Activated CD4-positive, alpha-beta T cell treated with anti-CD3 and anti-CD28 coated beads for 36 hours (primary cell): Measurements from ENCODE around the gene BAZ1B. TPM values are rescaled to one million over a fixed set of nuclear protein-coding genes. Genes with fewer than 3 reads are reported as not detected.
"Not testable (repeated sequence)": the region's sequence is repeated elsewhere in the genome, so short reads cannot be mapped to it uniquely, and the experiment has no call there.

Source experiments
- ATAC-seq: fragments of 200-7000 bp; cut with Tn5 transposase; one replicate; pipeline ENCODE4 v1.10.0; 2021; ENCODE audit warnings: mild to moderate bottlenecking, moderate library complexity
- CTCF ChIA-PET: fragments of 350-600 bp; sonication (Branson Sonifier 250); formaldehyde crosslinking; loops from one replicate; lab custom pipeline; 2021; ENCODE audit warnings: antibody characterized with exemption; lab: Charles Lee
- POLR2A ChIA-PET: fragments of 350-600 bp; sonication (Branson Sonifier 250); formaldehyde crosslinking; loops from one replicate; lab custom pipeline; 2021; ENCODE audit warnings: antibody characterized with exemption, inconsistent platforms; lab: Charles Lee
- DNase-seq: peaks from one replicate; pipeline ENCODE4 v3.0.0-alpha.2; 2020
- H3K27ac Mint-ChIP-seq: one replicate; pipeline ENCODE4 v1.8.0; 2021; ENCODE audit warnings: mixed read lengths
- H3K27me3 Mint-ChIP-seq: one replicate; pipeline ENCODE4 v1.8.0; 2021; ENCODE audit warnings: mixed read lengths
- H3K36me3 Mint-ChIP-seq: one replicate; pipeline ENCODE4 v1.8.0; 2021; ENCODE audit warnings: low read depth, mixed read lengths
- H3K4me1 Mint-ChIP-seq: one replicate; pipeline ENCODE4 v1.8.0; 2021; ENCODE audit warnings: mixed read lengths
- H3K4me3 Mint-ChIP-seq: one replicate; pipeline ENCODE4 v1.8.0; 2021; ENCODE audit warnings: mild to moderate bottlenecking, moderate library complexity, mixed read lengths
- H3K9me3 Mint-ChIP-seq: one replicate; pipeline ENCODE4 v1.8.0; 2021; ENCODE audit warnings: low read depth, mixed read lengths
- intact Hi-C, 2 experiments: fragments of 100-400 bp; cut with DNase I in 1 of 2; cut with micrococcal nuclease in 1 of 2; formaldehyde crosslinking; loops; one replicate each; pipeline versions ENCODE4 v1.14.2 to v1.15.1; 2022 to 2024; cut with DNase I, micrococcal nuclease
- total RNA-seq, 2 experiments: library from RNA; stranded (reverse); gene quantifications; one replicate each; pipeline ENCODE4 v1.2.3, GENCODE V29; 2021

Gene BAZ1B
- total RNA-seq, 2 experiments from 2014 or later: 90.2 to 98.6 TPM

GRCh38 chr7:73467046-73467445, 55.0 kb downstream of the BAZ1B start:
- H3K27me3 Mint-ChIP-seq, H3K4me3 Mint-ChIP-seq, H3K27ac Mint-ChIP-seq, ATAC-seq, intact Hi-C loops, H3K4me1 Mint-ChIP-seq, H3K9me3 Mint-ChIP-seq, DNase-seq, POLR2A ChIA-PET: not testable (repeated sequence)
- CTCF ChIA-PET: interaction anchor here (1.3 kb wide), 1 partner anchor 16 kb away, joined by 4 read pairs; no protein-coding TSS in a partner anchor
- H3K36me3 Mint-ChIP-seq: peaks cover 56% of the 10 kb centered on the region

GRCh38 chr7:73466112-73466511, 56.0 kb downstream of the BAZ1B start:
- ATAC-seq (no peak), DNase-seq (no peak)
- Mint-ChIP-seq H3K27me3 (no peaks in the 10 kb centered on the region), H3K4me1 (no peaks in the 10 kb centered on the region), H3K36me3 (peaks cover 57% of the 10 kb centered on the region), H3K9me3 (no peaks in the 10 kb centered on the region), H3K27ac (no peak overlapping the region), H3K4me3 (no peak overlapping the region)
- CTCF ChIA-PET: interaction anchor here (0.5 to 1.0 kb wide), 2 partner anchors 14 to 25 kb away, joined by 3 read pairs; no protein-coding TSS in a partner anchor
- POLR2A ChIA-PET: no interaction called here
- intact Hi-C loops: no loop called here

- ChIA-PET CTCF (no interaction called here), POLR2A (no interaction called here)
- ATAC-seq (no peak), DNase-seq (no peak)
- Mint-ChIP-seq H3K27me3 (no peaks in the 10 kb centered on the region), H3K4me1 (no peaks in the 10 kb centered on the region), H3K9me3 (no peaks in the 10 kb centered on the region), H3K4me3 (no peak overlapping the region), H3K27ac (no peak overlapping the region), H3K36me3 (peaks cover 51% of the 10 kb centered on the region)
- intact Hi-C loops: loop anchor here in 1 of 2 experiments (5.0 kb wide), 1 partner anchor 33 kb away; no protein-coding TSS in a partner anchor
Observed at GRCh38 chr7:73463966-73464365, 58.1 kb downstream of the BAZ1B start.

GRCh38 chr7:73463260-73463659, 58.8 kb downstream of the BAZ1B start:
- ATAC-seq: no peak
- DNase-seq: no peak
- Mint-ChIP-seq H3K27me3 (no peaks in the 10 kb centered on the region), H3K4me1 (no peaks in the 10 kb centered on the region), H3K4me3 (no peak overlapping the region), H3K9me3 (no peaks in the 10 kb centered on the region), H3K36me3 (peaks cover 48% of the 10 kb centered on the region), H3K27ac (no peak overlapping the region)
- POLR2A ChIA-PET: no interaction called here
- CTCF ChIA-PET: interaction anchor here (1.0 kb wide), 1 partner anchor 12 kb away, joined by 9 read pairs; no protein-coding TSS in a partner anchor
- intact Hi-C loops: loop anchor here in 1 of 2 experiments (5.0 kb wide), 1 partner anchor 34 kb away; no protein-coding TSS in a partner anchor

- no peak overlapping the region for H3K4me3 Mint-ChIP-seq
- intact Hi-C loops: loop anchor here in 1 of 2 experiments (5.0 kb wide), 1 partner anchor 35 kb away; no protein-coding TSS in a partner anchor
- ATAC-seq (no peak), DNase-seq (no peak)
- H3K27ac Mint-ChIP-seq: no peak overlapping the region
- H3K36me3 Mint-ChIP-seq: peaks cover 57% of the 10 kb centered on the region
- no peaks in the 10 kb centered on the region for H3K27me3 Mint-ChIP-seq
- POLR2A ChIA-PET: no interaction called here
- no peaks in the 10 kb centered on the region for H3K9me3 Mint-ChIP-seq
- H3K4me1 Mint-ChIP-seq: no peaks in the 10 kb centered on the region
- CTCF ChIA-PET: no interaction called here
Observed at GRCh38 chr7:73461782-73462285, 60.3 kb downstream of the BAZ1B start.

GRCh38 chr7:73454424-73454823, 67.7 kb downstream of the BAZ1B start:
- no peaks in the 10 kb centered on the region for H3K9me3 Mint-ChIP-seq
- H3K4me1 Mint-ChIP-seq: peaks cover 9% of the 10 kb centered on the region
- CTCF ChIA-PET: interaction anchor here (0.6 to 1.2 kb wide), 2 partner anchors 19 to 84 kb away, joined by 3 read pairs; no protein-coding TSS in a partner anchor
- peak overlapping the region; percentile 51 for H3K27ac Mint-ChIP-seq
- no peaks in the 10 kb centered on the region for H3K27me3 Mint-ChIP-seq
- peaks cover 64% of the 10 kb centered on the region for H3K36me3 Mint-ChIP-seq
- DNase-seq: no peak
- POLR2A ChIA-PET: no interaction called here
- intact Hi-C loops: loop anchor here (5.0 kb wide), 2 partner anchors 132 to 627 kb away; partner anchors contain the start of gene TYW1B (in 1 of the 2)
- H3K4me3 Mint-ChIP-seq: no peak overlapping the region
- ATAC-seq: no peak

- peaks cover 9% of the 10 kb centered on the region for H3K4me1 Mint-ChIP-seq
- no peak for DNase-seq
- peak overlapping the region; percentile 27 for H3K27ac Mint-ChIP-seq
- H3K9me3 Mint-ChIP-seq: no peaks in the 10 kb centered on the region
- CTCF ChIA-PET: interaction anchor here (0.5 to 2.9 kb wide), 6 partner anchors 24 to 1584 kb away, joined by 3 to 12 read pairs (median 3); no protein-coding TSS in a partner anchor
- ATAC-seq: no peak
- no peak overlapping the region for H3K4me3 Mint-ChIP-seq
- no peaks in the 10 kb centered on the region for H3K27me3 Mint-ChIP-seq
- POLR2A ChIA-PET: interaction anchor here (0.6 kb wide), 1 partner anchor 65 kb away, joined by 3 read pairs; no protein-coding TSS in a partner anchor
- intact Hi-C loops: loop anchor here (5.0 kb wide), 2 partner anchors 131 to 626 kb away; partner anchors contain the start of gene TYW1B (in 1 of the 2)
- peaks cover 69% of the 10 kb centered on the region for H3K36me3 Mint-ChIP-seq
Observed at GRCh38 chr7:73452999-73453635, 69.0 kb downstream of the BAZ1B start.

GRCh38 chr7:73451780-73452398, 70.2 kb downstream of the BAZ1B start:
- POLR2A ChIA-PET: no interaction called here

GRCh38 chr7:73449422-73449821, 72.7 kb downstream of the BAZ1B start:
- no peak for ATAC-seq
- DNase-seq: no peak
- POLR2A ChIA-PET: interaction anchor here (0.6 kb wide), 1 partner anchor 195 kb away, joined by 3 read pairs; no protein-coding TSS in a partner anchor
- H3K27me3 Mint-ChIP-seq: no peaks in the 10 kb centered on the region
- intact Hi-C loops: no loop called here
- peaks cover 77% of the 10 kb centered on the region for H3K36me3 Mint-ChIP-seq
- H3K4me3 Mint-ChIP-seq: no peak overlapping the region
- CTCF ChIA-PET: interaction anchor here (0.6 to 1.3 kb wide), 4 partner anchors 9 to 125 kb away, joined by 3 to 6 read pairs (median 3); no protein-coding TSS in a partner anchor
- H3K27ac Mint-ChIP-seq: peak overlapping the region; percentile 42
- peaks cover 9% of the 10 kb centered on the region for H3K4me1 Mint-ChIP-seq
- H3K9me3 Mint-ChIP-seq: no peaks in the 10 kb centered on the region

More at GRCh38 chr7:73451780-73452398, 70.2 kb downstream of the BAZ1B start:
- Mint-ChIP-seq H3K27ac (no peak overlapping the region), H3K36me3 (peaks cover 71% of the 10 kb centered on the region), H3K4me1 (peaks cover 9% of the 10 kb centered on the region), H3K9me3 (no peaks in the 10 kb centered on the region), H3K4me3 (no peak overlapping the region), H3K27me3 (no peaks in the 10 kb centered on the region)
- peak; percentile 71 for ATAC-seq
- CTCF ChIA-PET: interaction anchor here (0.6 to 2.9 kb wide), 21 partner anchors 8 to 784 kb away, joined by 3 to 12 read pairs (median 4); no protein-coding TSS in a partner anchor
- intact Hi-C loops: loop anchor here (1.0 to 5.0 kb wide), 3 partner anchors 128 to 625 kb away; partner anchors contain the start of gene TYW1B (in 1 of the 2)
- no peak for DNase-seq

- CTCF ChIA-PET: interaction anchor here (0.8 to 1.3 kb wide), 3 partner anchors 10 to 124 kb away, joined by 3 to 6 read pairs (median 3); no protein-coding TSS in a partner anchor
- intact Hi-C loops: no loop called here
- DNase-seq (no peak), ATAC-seq (no peak)
- Mint-ChIP-seq H3K9me3 (no peaks in the 10 kb centered on the region), H3K27ac (peak overlapping the region; percentile 15), H3K36me3 (peaks cover 82% of the 10 kb centered on the region), H3K4me1 (peaks cover 9% of the 10 kb centered on the region), H3K4me3 (no peak overlapping the region), H3K27me3 (no peaks in the 10 kb centered on the region)
- POLR2A ChIA-PET: no interaction called here
Observed at GRCh38 chr7:73448609-73449008, 73.5 kb downstream of the BAZ1B start.

GRCh38 chr7:73447121-73447733, 74.9 kb downstream of the BAZ1B start:
- DNase-seq (no peak), ATAC-seq (no peak)
- no peak overlapping the region for H3K27ac Mint-ChIP-seq
- peaks cover 81% of the 10 kb centered on the region for H3K36me3 Mint-ChIP-seq
- POLR2A ChIA-PET: no interaction called here
- CTCF ChIA-PET: no interaction called here
- H3K9me3 Mint-ChIP-seq: no peaks in the 10 kb centered on the region
- H3K4me3 Mint-ChIP-seq: no peak overlapping the region
- no peaks in the 10 kb centered on the region for H3K27me3 Mint-ChIP-seq
- intact Hi-C loops: no loop called here
- peaks cover 6% of the 10 kb centered on the region for H3K4me1 Mint-ChIP-seq
